GM18498 (cell line): ENCODE results near the gene MYO3B.
"Not testable (repeated sequence)": the region's sequence is repeated elsewhere in the genome, so short reads cannot be mapped to it uniquely, and the experiment has no call there.

ENCODE experiments used
- ATAC-seq: cut with Tn5 transposase; IDR thresholded peaks from one replicate; pipeline ENCODE4 v1.9.1; 2021; ENCODE audit warnings: mild to moderate bottlenecking, moderate library complexity; ENCODE audit not compliant: unreplicated experiment

Gene MYO3B

GRCh38 chr2:170408461-170409163, 230.7 kb downstream of the MYO3B start:
- ATAC-seq = no peak

GRCh38 chr2:170409164-170409535, 231.2 kb downstream of the MYO3B start:
- no peak for ATAC-seq

- no peak for ATAC-seq
Measured at GRCh38 chr2:170411660-170412059, 233.7 kb downstream of the MYO3B start.

GRCh38 chr2:170420961-170421687, 243.2 kb downstream of the MYO3B start:
- no peak for ATAC-seq

GRCh38 chr2:170423919-170424318, 246.0 kb downstream of the MYO3B start:
- ATAC-seq = no peak

- no peak for ATAC-seq
Measured at GRCh38 chr2:170425281-170425751, 247.4 kb downstream of the MYO3B start.

GRCh38 chr2:170428868-170429267, 250.9 kb downstream of the MYO3B start:
- no peak for ATAC-seq

GRCh38 chr2:170432823-170433222, 254.9 kb downstream of the MYO3B start:
- ATAC-seq = no peak

GRCh38 chr2:170433448-170433847, 255.5 kb downstream of the MYO3B start:
- no peak for ATAC-seq

- ATAC-seq = not testable (repeated sequence)
Measured at GRCh38 chr2:170434396-170434795, 256.4 kb downstream of the MYO3B start.

- peak; percentile 74 for ATAC-seq
Measured at GRCh38 chr2:170434900-170435621, 257.1 kb downstream of the MYO3B start.

- ATAC-seq = no peak
Measured at GRCh38 chr2:170436077-170436943, 258.4 kb downstream of the MYO3B start.

- ATAC-seq = no peak
Measured at GRCh38 chr2:170446078-170446477, 268.1 kb downstream of the MYO3B start.

- ATAC-seq = no peak
Measured at GRCh38 chr2:170449034-170449433, 271.1 kb downstream of the MYO3B start.

- ATAC-seq = no peak
Measured at GRCh38 chr2:170454471-170455372, 276.8 kb downstream of the MYO3B start.

- ATAC-seq = no peak
Measured at GRCh38 chr2:170455617-170456426, 277.9 kb downstream of the MYO3B start.

- ATAC-seq = no peak
Measured at GRCh38 chr2:170456914-170457313, 279.0 kb downstream of the MYO3B start.

- no peak for ATAC-seq
Measured at GRCh38 chr2:170457742-170458141, 279.8 kb downstream of the MYO3B start.

GRCh38 chr2:170461889-170462288, 283.9 kb downstream of the MYO3B start:
- ATAC-seq = no peak
